Measurements from ENCODE around the gene IGFL3.

GRCh38 chr19:46162731-46163130, 38.2 kb upstream of the IGFL3 start:
- TF ChIP-seq ZNF778 (CRISPR knock-in tag; IDR thresholded peaks at IDR 0.05) (no peak), SRSF9 (IDR thresholded peaks at IDR 0.05; ENCODE audit: borderline replicate concordance, low read depth, low read length) (no peak), MXI1 (IDR thresholded peaks at IDR 0.05; ENCODE audit: low read depth, low read length) (no peak), FOXP1 (CRISPR knock-in tag; IDR thresholded peaks at IDR 0.05) (no peak), FOXP4 (CRISPR knock-in tag; IDR thresholded peaks at IDR 0.05; ENCODE audit: borderline replicate concordance) (no peak), ZNF586 (CRISPR knock-in tag; conservative IDR thresholded peaks at IDR 0.05) (no peak), TAL1 (IDR thresholded peaks at IDR 0.05) (no peak), CTCF (IDR thresholded peaks at IDR 0.05 in 2 of 3, conservative IDR thresholded peaks at IDR 0.05 in 1 of 3; ENCODE audit: insufficient read depth in 2 of 3, low read depth in 1 of 3, low read length in 3 of 3) (no peak), IRF9 (tag; IDR thresholded peaks at IDR 0.05) (no peak), ZNF384 (IDR thresholded peaks at IDR 0.05; ENCODE audit: low read depth, low read length) (no peak), GABPB1 (CRISPR knock-in tag; IDR thresholded peaks at IDR 0.05) (no peak), ZNF121 (CRISPR knock-in tag; conservative IDR thresholded peaks at IDR 0.05) (no peak), RAD21 (CRISPR knock-in tag; conservative IDR thresholded peaks at IDR 0.05 in 1 of 2, IDR thresholded peaks at IDR 0.05 in 1 of 2) (no peak), CXXC5 (CRISPR knock-in tag; IDR thresholded peaks at IDR 0.05) (no peak)

Data from K562 (cell line).